Spleen (tissue), 7 donors: ENCODE data around the gene DVL2.

Source experiments
- CTCF ChIP-seq, 11 experiments: fragments of 200-600 bp in 7 of 11; fragments of 450-650 bp in 4 of 11; sonication (generic) in 4 of 11; IDR thresholded peaks in 8 of 11; conservative IDR thresholded peaks in 3 of 11; 1 replicate in 7 of 11; 2 replicates in 4 of 11; pipeline versions ENCODE4 v1.4.0 to v1.8.0; 2016 to 2021; ENCODE audit warnings: antibody characterized with exemption in 11 of 11, inconsistent platforms in 4 of 11, mild to moderate bottlenecking in 1 of 11
- POLR2AphosphoS5 ChIP-seq, 3 donors: sonication (generic); formaldehyde crosslinking; IDR thresholded peaks; one replicate each; pipeline ENCODE4 v1.5.1; 2017; ENCODE audit warnings: antibody characterized with exemption in 3 of 3
- donor health status: DM: no; HTN: no; CAD: no; lungs with moderate emphysema.
- donor health status: DM: no; HTN: no; CAD: no.
- donor health status: DM: no; HTN: no; CAD: no.

- no peak for TF ChIP-seq CTCF (IDR thresholded peaks at IDR 0.05 in 8 of 11, conservative IDR thresholded peaks at IDR 0.05 in 3 of 11)
- no peak for TF ChIP-seq POLR2AphosphoS5 (IDR thresholded peaks at IDR 0.05)
These were observed 54.7 kb downstream of the DVL2 start, which contains the start of gene ASGR1 for GRCh38 chr17:7179317-7180254.
